HG02981 (cell line): ENCODE data around the gene CUX1.
"Not testable (repeated sequence)": the region's sequence is repeated elsewhere in the genome, so short reads cannot be mapped to it uniquely, and the experiment has no call there.

Experiments used
- ATAC-seq: cut with Tn5 transposase; IDR thresholded peaks from one replicate; pipeline ENCODE4 v1.9.1; 2021; ENCODE audit warnings: mild to moderate bottlenecking, moderate library complexity; ENCODE audit not compliant: unreplicated experiment

The CUX1 gene

GRCh38 chr7:101822632-101823031 is 5.2 kb downstream of the CUX1 start:
- not testable (repeated sequence) for ATAC-seq

GRCh38 chr7:101823096-101823495 is 5.7 kb downstream of the CUX1 start:
- ATAC-seq, result no peak

GRCh38 chr7:101823596-101823995 is 6.2 kb downstream of the CUX1 start:
- ATAC-seq, result no peak

- ATAC-seq, result no peak
These were observed 7.0 kb downstream of the CUX1 start for GRCh38 chr7:101824440-101824839.

- ATAC-seq, result no peak
These were observed 8.8 kb downstream of the CUX1 start for GRCh38 chr7:101826081-101826835.

GRCh38 chr7:101828301-101829020 is 11.0 kb downstream of the CUX1 start:
- ATAC-seq, result no peak

GRCh38 chr7:101829374-101829773 is 11.9 kb downstream of the CUX1 start:
- no peak for ATAC-seq

GRCh38 chr7:101829821-101830220 is 12.4 kb downstream of the CUX1 start:
- no peak for ATAC-seq

- not testable (repeated sequence) for ATAC-seq
These were observed 14.0 kb downstream of the CUX1 start for GRCh38 chr7:101831396-101831795.

- no peak for ATAC-seq
These were observed 14.8 kb downstream of the CUX1 start for GRCh38 chr7:101832205-101832631.

- no peak for ATAC-seq
These were observed 15.4 kb downstream of the CUX1 start for GRCh38 chr7:101832685-101833375.

GRCh38 chr7:101833799-101834198 is 16.4 kb downstream of the CUX1 start:
- ATAC-seq, result no peak

- no peak for ATAC-seq
These were observed 17.7 kb downstream of the CUX1 start for GRCh38 chr7:101835136-101835535.

GRCh38 chr7:101837433-101837832 is 20.0 kb downstream of the CUX1 start:
- ATAC-seq, result not testable (repeated sequence)

GRCh38 chr7:101838837-101839483 is 21.5 kb downstream of the CUX1 start:
- no peak for ATAC-seq

GRCh38 chr7:101841328-101841727 is 23.9 kb downstream of the CUX1 start:
- no peak for ATAC-seq

- ATAC-seq, result no peak
These were observed 26.2 kb downstream of the CUX1 start for GRCh38 chr7:101843293-101844271.

- no peak for ATAC-seq
These were observed 28.5 kb downstream of the CUX1 start for GRCh38 chr7:101845974-101846373.

GRCh38 chr7:101846800-101847538 is 29.5 kb downstream of the CUX1 start:
- ATAC-seq, result no peak
